ENCODE measurements around the gene CPEB1. TPM values are rescaled to one million over a fixed set of nuclear protein-coding genes. Genes with fewer than 3 reads are reported as not detected.

CPEB1 gene
- total and polyA plus RNA-seq, 8 donors, result 1.1 to 6.4 (median 1.5) TPM; not detected in 2

GRCh38 chr15:82625136-82625535 is 22.0 kb downstream of the CPEB1 start:
- 76 to 93% (median 88%) methylated on average over 4 of the region's 4 CpGs for WGBS, 5 donors

GRCh38 chr15:82624438-82624837 is 22.7 kb downstream of the CPEB1 start:
- Histone ChIP-seq H3K9me3 (no peaks in the 10 kb centered on the region), H3K36me3 (no peaks in the 10 kb centered on the region), H3K27ac (no peak overlapping the region), H3K4me3 (no peak overlapping the region), H3K4me1 (no peaks in the 10 kb centered on the region), H3K27me3 (no peaks in the 10 kb centered on the region)
- no peak for TF ChIP-seq POLR2AphosphoS5 (IDR thresholded peaks at IDR 0.05)
- TF ChIP-seq CTCF (IDR thresholded peaks at IDR 0.05), result no peak
- TF ChIP-seq POLR2A (IDR thresholded peaks at IDR 0.05), result no peak
- no peak for TF ChIP-seq EP300 (IDR thresholded peaks at IDR 0.05)
- intact Hi-C loops (cut with DNase I; ENCODE audit: low total_unique reads), result no loop called here
- 67 to 81% (median 78%) methylated on average over 3 of the region's 3 CpGs for WGBS, 5 donors
- no peak for DNase-seq

More at GRCh38 chr15:82625136-82625535, 22.0 kb downstream of the CPEB1 start:
- Histone ChIP-seq H3K4me1 (no peaks in the 10 kb centered on the region), H3K27me3 (no peaks in the 10 kb centered on the region), H3K4me3 (no peak overlapping the region), H3K9me3 (no peaks in the 10 kb centered on the region), H3K36me3 (no peaks in the 10 kb centered on the region), H3K27ac (no peak overlapping the region)
- intact Hi-C loops (cut with DNase I; ENCODE audit: low total_unique reads), result no loop called here
- DNase-seq, result no peak
- no peak for TF ChIP-seq CTCF (IDR thresholded peaks at IDR 0.05)
- TF ChIP-seq EP300 (IDR thresholded peaks at IDR 0.05), result no peak
- TF ChIP-seq POLR2A (IDR thresholded peaks at IDR 0.05), result no peak
- TF ChIP-seq POLR2AphosphoS5 (IDR thresholded peaks at IDR 0.05), result no peak

- peak in 1 of 2 donors; percentile 17 for DNase-seq
- intact Hi-C loops (cut with DNase I; ENCODE audit: low total_unique reads), result no loop called here
- 38 to 47% (median 45%) methylated on average over 2 of the region's 2 CpGs for WGBS, 5 donors
These were observed 23.2 kb downstream of the CPEB1 start for GRCh38 chr15:82624008-82624407.

GRCh38 chr15:82621970-82622369 is 25.2 kb downstream of the CPEB1 start:
- DNase-seq, result no peak
- Histone ChIP-seq H3K27me3 (no peaks in the 10 kb centered on the region), H3K36me3 (no peaks in the 10 kb centered on the region), H3K4me3 (no peak overlapping the region), H3K9me3 (no peaks in the 10 kb centered on the region), H3K27ac (no peak overlapping the region), H3K4me1 (no peaks in the 10 kb centered on the region)
- intact Hi-C loops (cut with DNase I; ENCODE audit: low total_unique reads), result no loop called here
- WGBS, 5 donors, result 39 to 78% (median 53%) methylated on average over 1 of the region's 1 CpG
- TF ChIP-seq POLR2AphosphoS5 (IDR thresholded peaks at IDR 0.05) (no peak), EP300 (IDR thresholded peaks at IDR 0.05) (no peak), CTCF (IDR thresholded peaks at IDR 0.05) (no peak), POLR2A (IDR thresholded peaks at IDR 0.05) (no peak)

More at GRCh38 chr15:82624008-82624407, 23.2 kb downstream of the CPEB1 start:
- Histone ChIP-seq H3K9me3 (no peaks in the 10 kb centered on the region), H3K27me3 (no peaks in the 10 kb centered on the region), H3K4me1 (no peaks in the 10 kb centered on the region), H3K27ac (no peak overlapping the region), H3K4me3 (no peak overlapping the region), H3K36me3 (no peaks in the 10 kb centered on the region)
- TF ChIP-seq POLR2AphosphoS5 (IDR thresholded peaks at IDR 0.05), result no peak

DNA sequence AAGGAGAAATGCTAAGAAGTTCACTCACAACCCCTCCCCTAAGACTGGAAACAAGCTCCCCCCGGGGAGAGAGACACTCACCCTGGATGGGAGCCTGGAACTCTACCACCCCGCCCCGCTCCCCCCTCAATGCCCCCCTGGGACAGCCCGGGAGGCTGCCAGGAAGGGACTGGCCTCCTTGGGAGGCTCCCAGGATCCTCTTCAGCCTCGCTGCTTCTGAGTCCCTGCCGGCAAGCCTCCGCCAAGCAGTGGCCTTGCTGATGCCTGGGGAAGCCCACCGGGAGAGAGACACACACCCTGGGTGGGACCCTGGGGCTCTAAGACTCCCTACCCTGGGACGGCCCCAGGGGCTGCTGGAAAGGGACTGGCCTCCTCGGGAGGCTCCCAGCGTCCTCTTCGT is 33.4 kb downstream of the CPEB1 start:
- WGBS, 5 donors, result 54 to 72% (median 72%) methylated on average over 9 to 12 of the region's 12 CpGs
- DNase-seq, result no peak
- H3K36me3 ChIP-seq, result no peaks in the 10 kb centered on the region

More for the DNA sequence above, 33.4 kb downstream of the CPEB1 start:
- no peaks in the 10 kb centered on the region for H3K4me1 ChIP-seq
- intact Hi-C loops (cut with DNase I; ENCODE audit: low total_unique reads), result no loop called here
- H3K27ac ChIP-seq, result no peak overlapping the region
- no peak for TF ChIP-seq POLR2AphosphoS5 (IDR thresholded peaks at IDR 0.05)
- TF ChIP-seq EP300 (IDR thresholded peaks at IDR 0.05), result no peak
- TF ChIP-seq CTCF (IDR thresholded peaks at IDR 0.05), result no peak
- no peak for TF ChIP-seq POLR2A (IDR thresholded peaks at IDR 0.05)
- no peaks in the 10 kb centered on the region for H3K9me3 ChIP-seq
- no peaks in the 10 kb centered on the region for H3K27me3 ChIP-seq
- H3K4me3 ChIP-seq, result no peak overlapping the region

Data from stomach (tissue), 9 donors.